Naive B cell (primary cell): ENCODE data around the gene VWA3B. TPM values are rescaled to one million over a fixed set of nuclear protein-coding genes. Genes with fewer than 3 reads are reported as not detected.

Experiments
- ATAC-seq, 2 donors: fragments of 150-1000 bp; cut with Tn5 transposase; 2 replicates each; pipeline ENCODE4 v1.10.0; 2021; ENCODE audit warnings: low read depth in 2 of 2, mild to moderate bottlenecking in 2 of 2, moderate library complexity in 2 of 2
- DNase-seq: peaks from one replicate; pipeline ENCODE4 v3.0.0; 2022
- H3K27ac Mint-ChIP-seq, 6 donors: one replicate each; pipeline ENCODE4 v1.8.0; 2020 to 2022; ENCODE audit warnings: mild to moderate bottlenecking in 6 of 6, mixed read lengths in 6 of 6, moderate library complexity in 5 of 6, inconsistent platforms in 2 of 6
- H3K27me3 Mint-ChIP-seq, 3 donors: one replicate each; pipeline ENCODE4 v1.8.0; 2021 to 2022; ENCODE audit warnings: mixed read lengths in 3 of 3, mild to moderate bottlenecking in 1 of 3
- H3K36me3 Mint-ChIP-seq, 2 donors: one replicate each; pipeline ENCODE4 v1.8.0; 2020 to 2022; ENCODE audit warnings: mixed read lengths in 2 of 2, inconsistent platforms in 1 of 2, mild to moderate bottlenecking in 1 of 2
- H3K4me1 Mint-ChIP-seq, 3 donors: one replicate each; pipeline ENCODE4 v1.8.0; 2020 to 2022; ENCODE audit warnings: mixed read lengths in 3 of 3, inconsistent platforms in 1 of 3, mild to moderate bottlenecking in 1 of 3, moderate library complexity in 1 of 3
- H3K4me3 Mint-ChIP-seq, 8 donors: one replicate each; pipeline ENCODE4 v1.8.0; 2020 to 2022; ENCODE audit warnings: mild to moderate bottlenecking in 8 of 8, mixed read lengths in 8 of 8, moderate library complexity in 8 of 8, inconsistent platforms in 2 of 8
- H3K9me3 Mint-ChIP-seq, 7 donors: one replicate each; pipeline ENCODE4 v1.8.0; 2020 to 2022; ENCODE audit warnings: mixed read lengths in 7 of 7, mild to moderate bottlenecking in 5 of 7, inconsistent platforms in 2 of 7, moderate library complexity in 1 of 7
- polyA plus RNA-seq, 6 donors: library from polyadenylated mRNA; unstranded; fragments of 300-500 nt; fragmentation: Illumina TruSeq; gene quantifications; one replicate each; pipeline ENCODE4 v1.2.3, GENCODE V29; 2021; ENCODE audit warnings: low read depth in 6 of 6

VWA3B gene
- polyA plus RNA-seq, 6 donors from 2014 or later = not detected

DNA sequence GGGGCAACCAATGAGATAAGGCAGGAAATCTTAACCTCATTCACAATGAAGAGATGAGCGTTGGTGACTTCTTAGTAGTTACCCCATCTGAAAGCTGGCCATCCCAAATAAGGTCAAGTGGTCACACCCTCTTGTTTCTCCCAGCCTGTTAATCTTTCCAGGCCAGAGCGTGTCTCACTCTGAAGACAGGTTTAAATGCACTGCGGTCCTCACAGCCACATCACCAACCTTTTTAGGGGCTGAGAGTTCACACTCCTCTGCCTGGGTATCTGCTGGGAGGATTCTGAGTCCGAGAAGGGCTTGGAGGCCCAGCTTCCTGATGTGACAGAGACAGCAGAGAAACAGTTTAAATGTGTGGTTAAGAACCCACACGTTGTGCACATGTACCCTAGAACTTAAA, 246.0 kb downstream of the VWA3B start:
- peaks cover 0 to 3% of the 10 kb centered on the region in 2 donors for H3K36me3 Mint-ChIP-seq
- no peak for DNase-seq
- H3K9me3 Mint-ChIP-seq = peaks cover 0 to 6% (median 3%) of the 10 kb centered on the region in 7 donors
- no peak overlapping the region for H3K4me3 Mint-ChIP-seq
- no peaks in the 10 kb centered on the region for H3K4me1 Mint-ChIP-seq
- H3K27me3 Mint-ChIP-seq = peaks cover 17 to 42% (median 35%) of the 10 kb centered on the region in 3 donors
- ATAC-seq = no peak
- no peak overlapping the region for H3K27ac Mint-ChIP-seq

DNA sequence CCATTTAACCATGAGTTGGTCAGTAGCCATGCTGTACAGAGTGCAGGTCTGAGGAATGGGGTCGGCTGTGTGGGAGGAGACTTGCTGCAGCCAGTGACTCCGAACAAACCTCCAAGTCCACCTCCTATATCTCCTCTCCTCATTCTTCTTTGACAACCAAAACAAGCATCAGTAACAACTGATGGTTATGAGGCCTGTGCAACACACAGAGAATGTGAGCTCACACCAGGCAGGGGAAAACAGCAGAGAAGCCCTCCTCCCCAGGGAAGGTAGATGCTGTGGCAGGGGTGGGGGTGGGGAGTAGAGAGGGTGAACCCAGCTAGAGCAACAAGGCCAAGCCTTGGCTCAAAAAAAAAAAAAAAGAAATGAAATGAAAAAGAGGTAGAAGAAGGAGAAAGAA, 247.0 kb downstream of the VWA3B start:
- ATAC-seq = no peak
- Mint-ChIP-seq H3K27me3 (peaks cover 21 to 39% (median 36%) of the 10 kb centered on the region in 3 donors), H3K4me1 (no peaks in the 10 kb centered on the region), H3K36me3 (no peaks in the 10 kb centered on the region), H3K27ac (no peak overlapping the region), H3K4me3 (no peak overlapping the region), H3K9me3 (peaks cover 0 to 6% (median 3%) of the 10 kb centered on the region in 7 donors)
- no peak for DNase-seq

DNA sequence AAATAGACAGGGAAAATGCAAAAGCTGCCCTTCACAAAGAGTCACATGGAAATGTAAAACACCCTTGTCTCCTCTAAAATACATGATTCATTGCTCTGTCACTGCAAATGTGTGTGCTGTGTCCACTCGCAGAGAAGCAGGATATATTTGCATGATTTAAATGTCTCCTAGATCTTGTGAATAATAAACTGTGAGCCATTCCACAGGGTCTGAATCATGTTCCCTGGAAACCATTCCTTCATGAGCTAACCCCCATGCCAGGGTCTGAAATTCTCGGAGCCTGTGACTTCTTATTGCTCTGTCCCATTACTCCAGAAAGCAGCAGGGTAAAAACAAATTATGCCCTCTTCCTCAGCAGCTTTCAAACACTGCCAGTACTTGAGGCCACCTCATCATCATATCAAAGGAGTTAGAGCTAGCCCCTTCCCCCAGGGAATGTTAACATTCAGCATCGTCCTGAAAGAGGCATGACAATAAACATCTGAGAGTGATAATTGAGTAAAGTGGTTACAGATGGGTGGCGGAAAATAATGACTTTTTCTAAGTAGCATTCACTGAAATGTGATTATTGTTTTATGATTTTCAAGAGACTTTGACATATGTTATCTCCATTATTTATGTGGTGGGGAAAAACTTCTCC, 247.6 kb downstream of the VWA3B start:
- no peak overlapping the region for H3K4me3 Mint-ChIP-seq
- H3K27me3 Mint-ChIP-seq = peaks cover 25 to 42% (median 35%) of the 10 kb centered on the region in 3 donors
- H3K4me1 Mint-ChIP-seq = no peaks in the 10 kb centered on the region
- H3K27ac Mint-ChIP-seq = no peak overlapping the region
- DNase-seq (no peak), ATAC-seq (no peak)
- peaks cover 0 to 7% (median 3%) of the 10 kb centered on the region in 7 donors for H3K9me3 Mint-ChIP-seq
- no peaks in the 10 kb centered on the region for H3K36me3 Mint-ChIP-seq

DNA sequence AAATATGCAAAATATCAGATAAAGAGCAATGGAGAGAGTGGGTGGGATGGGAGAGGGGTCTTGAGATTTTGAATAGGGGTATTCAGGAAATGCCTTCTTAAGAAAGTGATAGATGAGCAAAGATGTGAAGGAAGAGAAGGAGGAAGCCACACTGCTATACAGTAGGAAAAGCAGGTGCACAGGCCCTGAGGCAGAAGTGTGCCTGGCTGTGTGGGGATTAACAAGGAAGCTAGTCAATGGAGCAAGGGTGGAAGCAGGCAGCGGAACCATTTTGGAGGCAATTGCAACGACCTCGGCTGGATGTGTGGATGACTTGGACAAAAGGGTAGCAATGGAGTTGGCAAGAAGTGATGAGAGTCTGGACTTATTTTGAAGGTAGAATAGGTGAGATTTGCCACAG, 248.3 kb downstream of the VWA3B start:
- Mint-ChIP-seq H3K4me1 (no peaks in the 10 kb centered on the region), H3K36me3 (no peaks in the 10 kb centered on the region), H3K27me3 (peaks cover 27 to 45% (median 32%) of the 10 kb centered on the region in 3 donors), H3K27ac (no peak overlapping the region), H3K4me3 (no peak overlapping the region), H3K9me3 (peaks cover 0 to 7% (median 3%) of the 10 kb centered on the region in 7 donors)
- DNase-seq (no peak), ATAC-seq (no peak)

DNA sequence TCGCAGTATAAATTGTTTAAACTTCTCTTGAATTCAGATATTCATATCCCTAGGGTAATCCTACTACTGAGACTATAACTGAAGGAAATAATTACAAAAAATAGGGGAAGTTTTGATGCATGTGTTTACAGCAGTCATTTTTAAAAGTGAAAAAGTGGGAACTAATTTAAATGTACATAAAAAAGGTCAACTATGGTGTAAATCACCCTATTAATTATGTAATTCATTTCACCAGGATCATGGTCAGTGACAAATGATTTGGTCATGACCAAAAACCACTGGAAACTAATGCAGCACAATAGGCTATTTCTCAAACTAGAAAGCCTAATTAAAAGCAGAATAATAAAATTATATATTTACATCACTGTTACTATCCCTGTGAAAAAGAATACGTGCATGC, 254.3 kb downstream of the VWA3B start:
- ATAC-seq (no peak), DNase-seq (no peak)
- Mint-ChIP-seq H3K4me1 (peaks cover 3 to 5% (median 5%) of the 10 kb centered on the region in 3 donors), H3K36me3 (peaks cover 0 to 8% of the 10 kb centered on the region in 2 donors), H3K27ac (no peak overlapping the region), H3K27me3 (peaks cover 42 to 52% (median 49%) of the 10 kb centered on the region in 3 donors), H3K9me3 (peaks cover 0 to 10% (median 5%) of the 10 kb centered on the region in 7 donors), H3K4me3 (no peak overlapping the region)

DNA sequence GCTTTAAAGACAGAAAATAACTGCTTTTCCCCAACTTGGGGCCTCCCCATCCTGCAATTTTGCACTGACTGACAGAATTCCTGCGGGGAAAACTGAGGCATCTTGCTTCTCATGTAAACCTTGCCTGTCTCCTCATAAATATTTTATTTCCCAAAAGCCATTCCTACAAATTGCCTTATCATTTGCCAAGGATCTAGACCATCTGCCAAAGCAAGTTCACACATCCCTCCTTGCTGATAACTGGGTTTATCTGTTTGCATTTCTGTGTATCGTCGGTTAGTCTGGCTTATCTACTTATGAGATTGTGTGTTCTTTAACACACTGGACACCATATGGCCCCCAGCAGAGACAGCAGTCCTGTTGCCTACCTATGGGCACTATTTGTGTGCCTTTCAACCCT, 256.3 kb downstream of the VWA3B start:
- ATAC-seq = no peak
- Mint-ChIP-seq H3K9me3 (peaks cover 0 to 11% (median 4%) of the 10 kb centered on the region in 7 donors), H3K4me3 (no peak overlapping the region), H3K27ac (no peak overlapping the region), H3K4me1 (peaks cover 13 to 20% (median 15%) of the 10 kb centered on the region in 3 donors), H3K36me3 (peaks cover 0 to 8% of the 10 kb centered on the region in 2 donors), H3K27me3 (peaks cover 46 to 66% (median 65%) of the 10 kb centered on the region in 3 donors)
- DNase-seq = no peak

DNA sequence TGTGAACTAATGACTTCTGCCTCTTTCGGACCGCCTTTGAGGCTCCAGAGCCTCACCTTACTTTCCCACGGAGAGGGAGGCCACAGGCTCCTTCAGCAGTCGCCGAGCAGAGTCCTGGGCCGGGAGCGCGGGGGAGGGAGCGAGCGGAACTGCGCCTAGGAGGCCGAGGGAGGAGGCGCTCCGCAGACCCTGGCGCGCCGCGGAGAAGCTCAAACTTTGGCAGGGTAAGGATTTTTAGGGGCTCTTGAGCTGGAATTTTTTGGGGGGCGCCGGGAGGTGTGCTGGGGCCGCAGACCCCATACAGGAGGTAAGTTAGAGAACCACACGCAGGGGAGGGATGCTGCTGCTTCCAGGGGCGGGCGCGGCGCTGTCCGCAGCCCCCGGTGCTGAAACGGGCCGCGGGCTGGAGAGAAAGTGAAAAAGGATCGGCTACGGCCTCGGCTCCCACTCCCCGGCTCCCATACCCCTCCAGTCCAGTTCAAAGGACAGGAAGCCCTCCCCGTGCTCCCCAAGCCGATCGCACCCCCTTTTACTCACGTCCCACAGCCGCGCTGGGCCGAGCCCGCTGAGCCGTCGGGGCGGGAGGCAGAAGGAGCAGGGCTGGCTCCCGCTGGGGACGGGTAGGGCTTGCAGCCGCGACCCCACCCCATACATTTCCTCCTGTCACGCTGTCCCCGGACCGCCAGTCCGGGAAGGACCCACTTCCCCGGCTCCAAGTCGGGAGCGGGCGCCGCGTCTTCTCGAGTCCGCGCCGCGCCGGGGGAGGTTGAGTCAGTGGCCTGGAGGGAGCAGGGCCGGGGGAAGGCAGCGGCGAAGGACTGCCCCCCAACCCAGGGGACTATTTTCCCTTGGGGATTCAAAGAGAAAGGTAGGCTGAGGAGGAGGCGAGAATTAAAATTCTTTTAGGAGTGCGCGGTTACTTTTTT, 259.6 kb downstream of the VWA3B start, which contains the start of gene CNGA3:
CNGA3 (plus strand) TSS at position 146 of the 926 bp plus-strand sequence. CDS start 23,520 bp downstream, outside the sequence.
- H3K4me3 Mint-ChIP-seq = peak within 1 kb of the TSS in 7 of 8 donors; percentile 60 to 84 (median 69)
- ATAC-seq (peak; percentile 28 to 35), DNase-seq (peak; percentile 15)
- H3K36me3 Mint-ChIP-seq = peaks cover 5 to 8% of the 10 kb centered on the region in 2 donors
- peaks cover 18 to 22% (median 21%) of the 10 kb centered on the region in 3 donors for H3K4me1 Mint-ChIP-seq
- peaks cover 71 to 90% (median 82%) of the 10 kb centered on the region in 3 donors for H3K27me3 Mint-ChIP-seq
- H3K9me3 Mint-ChIP-seq = peaks cover 3 to 20% (median 8%) of the 10 kb centered on the region in 7 donors
- H3K27ac Mint-ChIP-seq = peak within 1 kb of the TSS in 4 of 6 donors; percentile 33 to 74 (median 44)

DNA sequence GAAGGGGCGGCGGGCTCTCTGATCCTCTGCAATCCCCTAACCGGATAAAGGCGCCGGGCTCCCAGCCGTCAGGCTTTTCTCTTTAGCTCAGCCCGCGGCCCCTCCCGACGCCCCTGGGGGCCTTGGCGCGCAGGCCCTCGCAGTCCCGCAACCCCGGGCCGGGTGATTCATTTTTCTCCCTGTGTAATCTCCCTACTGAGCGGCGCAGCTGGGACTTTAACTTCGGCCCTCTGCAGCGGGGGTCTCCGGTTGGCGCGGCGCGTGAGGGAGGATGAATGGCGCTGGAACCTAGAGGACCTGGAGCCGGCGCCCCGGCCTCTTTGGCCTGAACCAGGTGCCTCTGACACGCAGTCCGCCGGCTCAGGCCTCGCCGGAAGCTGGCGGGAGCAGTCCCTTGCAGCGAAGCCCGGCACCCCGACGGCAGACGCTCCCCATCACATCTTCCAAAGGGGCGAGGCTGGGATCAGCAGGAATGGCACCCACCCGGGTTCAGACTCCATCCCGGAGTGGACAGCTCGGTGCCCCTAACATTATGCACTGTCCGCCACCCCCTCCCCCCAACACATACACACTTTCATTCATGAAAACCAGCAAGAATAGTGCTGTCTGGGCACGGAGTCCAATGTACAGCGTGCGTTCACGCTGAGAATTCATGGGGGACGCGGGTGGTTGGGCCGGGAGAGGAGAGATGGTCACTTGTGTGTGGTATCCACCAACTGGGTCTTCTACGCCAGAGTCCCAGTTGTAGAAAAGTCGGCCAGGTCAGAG, 260.5 kb downstream of the VWA3B start:
- DNase-seq (no peak), ATAC-seq (no peak)
- H3K27ac Mint-ChIP-seq = peak overlapping the region in 2 of 6 donors; percentile 60 to 68
- H3K27me3 Mint-ChIP-seq = peaks cover 79 to 93% (median 85%) of the 10 kb centered on the region in 3 donors
- H3K36me3 Mint-ChIP-seq = peaks cover 5 to 8% of the 10 kb centered on the region in 2 donors
- peaks cover 5 to 22% (median 12%) of the 10 kb centered on the region in 7 donors for H3K9me3 Mint-ChIP-seq
- peaks cover 18 to 22% (median 21%) of the 10 kb centered on the region in 3 donors for H3K4me1 Mint-ChIP-seq
- peak overlapping the region in 6 of 8 donors; percentile 36 to 79 (median 66) for H3K4me3 Mint-ChIP-seq

DNA sequence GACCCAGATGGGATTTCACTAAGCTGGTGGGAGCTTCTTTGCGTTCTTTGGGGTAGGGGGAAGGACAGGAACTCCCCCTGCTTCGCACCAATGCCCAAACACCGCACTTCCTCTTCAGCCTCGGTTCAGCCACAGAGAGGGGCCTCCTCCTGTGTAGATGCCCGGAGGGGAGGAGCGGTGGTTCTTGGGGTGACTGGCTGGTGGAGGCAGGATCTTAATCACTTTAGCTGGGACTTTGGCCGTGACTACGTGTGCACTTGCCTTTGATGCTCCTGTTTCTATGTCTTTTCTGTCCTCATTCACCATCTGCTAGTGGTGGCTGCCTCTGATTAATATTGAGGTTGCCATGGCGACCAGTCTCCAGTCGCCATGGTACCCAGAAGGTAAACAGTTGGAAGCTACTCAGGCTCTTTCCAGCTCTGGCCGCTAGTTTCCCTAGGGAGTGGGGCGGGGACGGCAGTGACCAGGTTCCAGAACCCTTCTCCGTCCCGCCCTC, 261.1 kb downstream of the VWA3B start:
- peaks cover 18 to 22% (median 21%) of the 10 kb centered on the region in 3 donors for H3K4me1 Mint-ChIP-seq
- peaks cover 79 to 88% (median 80%) of the 10 kb centered on the region in 3 donors for H3K27me3 Mint-ChIP-seq
- peak overlapping the region in 5 of 8 donors; percentile 50 to 79 (median 68) for H3K4me3 Mint-ChIP-seq
- DNase-seq = peak; percentile 5
- H3K36me3 Mint-ChIP-seq = peaks cover 5 to 8% of the 10 kb centered on the region in 2 donors
- peak; percentile 68 to 78 for ATAC-seq
- H3K9me3 Mint-ChIP-seq = peaks cover 5 to 22% (median 12%) of the 10 kb centered on the region in 7 donors
- peak overlapping the region in 2 of 6 donors; percentile 17 to 19 for H3K27ac Mint-ChIP-seq

DNA sequence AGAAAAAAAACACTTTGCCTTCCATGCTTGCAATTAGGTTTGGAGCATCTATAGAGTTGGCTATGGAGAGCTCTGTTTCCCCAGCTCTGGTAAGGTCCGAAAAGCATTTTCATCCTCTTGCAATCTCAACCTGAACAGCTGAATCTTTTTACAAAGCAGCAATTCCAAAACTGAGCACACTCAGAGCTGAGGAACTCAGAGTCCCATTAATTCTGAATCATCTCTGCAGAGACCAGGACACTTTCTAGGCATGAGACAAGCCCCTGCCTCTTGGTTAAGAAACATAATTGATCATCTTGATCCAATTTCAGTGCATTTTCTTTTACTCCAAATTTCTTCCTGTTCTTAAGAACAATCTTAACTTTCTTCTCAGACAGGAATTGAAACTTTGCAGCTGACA, 263.4 kb downstream of the VWA3B start:
- Mint-ChIP-seq H3K4me3 (no peak overlapping the region), H3K4me1 (peaks cover 18 to 22% (median 21%) of the 10 kb centered on the region in 3 donors), H3K27me3 (peaks cover 56 to 66% (median 66%) of the 10 kb centered on the region in 3 donors), H3K27ac (no peak overlapping the region), H3K36me3 (peaks cover 0 to 5% of the 10 kb centered on the region in 2 donors), H3K9me3 (peaks cover 5 to 22% (median 12%) of the 10 kb centered on the region in 7 donors)
- no peak for DNase-seq
- no peak for ATAC-seq

DNA sequence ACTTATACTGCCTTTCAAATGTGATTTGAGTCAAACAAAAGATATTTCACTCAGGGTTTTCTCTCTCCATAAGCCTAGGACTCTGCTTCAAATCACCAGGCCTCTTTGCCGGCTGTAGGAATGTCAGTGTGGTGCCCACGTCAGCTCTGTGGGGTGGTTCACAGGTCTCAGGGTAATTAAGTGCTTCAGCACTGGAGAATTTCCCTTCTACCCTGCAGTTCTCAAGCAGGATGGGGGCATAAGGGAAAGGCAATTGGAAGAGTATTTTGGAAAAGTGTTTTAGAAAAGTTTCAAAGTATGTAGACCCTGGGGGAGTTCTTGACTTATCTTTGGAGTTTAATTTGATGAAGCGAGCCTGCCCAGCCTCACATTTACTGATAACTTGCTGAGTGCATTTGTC, 268.9 kb downstream of the VWA3B start:
- Mint-ChIP-seq H3K27ac (peak overlapping the region in 1 of 6 donors; percentile 44), H3K27me3 (peaks cover 22 to 35% (median 30%) of the 10 kb centered on the region in 3 donors), H3K36me3 (peaks cover 0 to 3% of the 10 kb centered on the region in 2 donors), H3K4me3 (no peak overlapping the region), H3K9me3 (peaks cover 3 to 11% (median 6%) of the 10 kb centered on the region in 7 donors), H3K4me1 (no peaks in the 10 kb centered on the region)
- ATAC-seq (no peak), DNase-seq (no peak)

DNA sequence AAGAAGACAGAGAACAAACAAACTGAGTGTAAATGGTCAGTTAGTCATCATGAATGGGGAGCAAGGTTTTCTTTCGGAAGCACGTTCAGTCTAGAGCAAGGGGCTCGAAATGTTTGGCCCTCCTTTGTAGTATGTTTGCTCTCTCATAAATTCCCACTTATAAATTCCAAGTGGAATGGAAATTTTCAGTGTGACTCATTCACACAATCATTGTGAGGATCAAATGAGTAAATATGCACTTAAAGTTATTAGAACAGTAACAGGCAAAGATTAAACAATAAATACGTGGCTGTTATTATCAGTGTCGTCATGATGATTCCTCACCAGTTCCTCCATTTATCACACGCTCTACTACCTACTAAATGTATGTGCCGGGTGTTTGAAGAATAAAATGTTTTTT, 269.8 kb downstream of the VWA3B start:
- Mint-ChIP-seq H3K9me3 (peaks cover 0 to 5% (median 4%) of the 10 kb centered on the region in 7 donors), H3K4me3 (no peak overlapping the region), H3K4me1 (no peaks in the 10 kb centered on the region), H3K36me3 (no peaks in the 10 kb centered on the region), H3K27ac (no peak overlapping the region), H3K27me3 (peaks cover 18 to 29% (median 22%) of the 10 kb centered on the region in 3 donors)
- ATAC-seq = no peak
- no peak for DNase-seq
